ENCODE results near the gene COL21A1. TPM values are rescaled to one million over a fixed set of nuclear protein-coding genes. Genes with fewer than 3 reads are reported as not detected.

The COL21A1 gene
- total RNA-seq, 4 donors from 2014 or later = 5.3 to 47.1 (median 15.6) TPM

- H3K36me3 ChIP-seq = no peaks in the 10 kb centered on the region
- H3K4me1 ChIP-seq = peaks cover 0 to 36% (median 4%) of the 10 kb centered on the region in 3 donors
- H3K27ac ChIP-seq = no peak overlapping the region
- ATAC-seq = no peak
- H3K9me3 ChIP-seq = no peaks in the 10 kb centered on the region
- TF ChIP-seq POLR2AphosphoS5 (IDR thresholded peaks at IDR 0.05) (no peak), CTCF (IDR thresholded peaks at IDR 0.05) (no peak), EP300 (IDR thresholded peaks at IDR 0.05) (no peak), POLR2A (IDR thresholded peaks at IDR 0.05) (no peak)
- no peaks in the 10 kb centered on the region for H3K27me3 ChIP-seq
- H3K4me3 ChIP-seq = no peak overlapping the region
Observed at GRCh38 chr6:56231827-56232226, 15.6 kb downstream of the COL21A1 start.

- Histone ChIP-seq H3K4me1 (peaks cover 0 to 32% (median 4%) of the 10 kb centered on the region in 3 donors), H3K27ac (no peak overlapping the region), H3K27me3 (no peaks in the 10 kb centered on the region), H3K36me3 (no peaks in the 10 kb centered on the region), H3K4me3 (no peak overlapping the region), H3K9me3 (no peaks in the 10 kb centered on the region)
- ATAC-seq = no peak
- WGBS, 2 donors (ENCODE audit: low coverage in 1 of 2) = 47 to 51% methylated on average over 4 of the region's 4 CpGs
- TF ChIP-seq CTCF (IDR thresholded peaks at IDR 0.05) = no peak
- TF ChIP-seq POLR2AphosphoS5 (IDR thresholded peaks at IDR 0.05) = no peak
- TF ChIP-seq POLR2A (IDR thresholded peaks at IDR 0.05) = no peak
- no peak for TF ChIP-seq EP300 (IDR thresholded peaks at IDR 0.05)
Observed at GRCh38 chr6:56230976-56231566, 16.3 kb downstream of the COL21A1 start.

- WGBS, 2 donors (ENCODE audit: low coverage in 1 of 2) = 0 to 63% methylated on average over 1 to 2 of the region's 2 CpGs
- H3K27ac ChIP-seq = no peak overlapping the region
- no peak for TF ChIP-seq POLR2AphosphoS5 (IDR thresholded peaks at IDR 0.05)
- TF ChIP-seq EP300 (IDR thresholded peaks at IDR 0.05) = no peak
- no peak for TF ChIP-seq POLR2A (IDR thresholded peaks at IDR 0.05)
- no peak for TF ChIP-seq CTCF (IDR thresholded peaks at IDR 0.05)
- H3K9me3 ChIP-seq = no peaks in the 10 kb centered on the region
- no peaks in the 10 kb centered on the region for H3K27me3 ChIP-seq
- H3K4me3 ChIP-seq = no peak overlapping the region
- H3K4me1 ChIP-seq = peaks cover 0 to 14% (median 0%) of the 10 kb centered on the region in 3 donors
- ATAC-seq = no peak
- H3K36me3 ChIP-seq = no peaks in the 10 kb centered on the region
Observed at GRCh38 chr6:56227071-56227879, 20.1 kb downstream of the COL21A1 start.

GRCh38 chr6:56223995-56224394 is 23.4 kb downstream of the COL21A1 start:
- Histone ChIP-seq H3K27me3 (no peaks in the 10 kb centered on the region), H3K9me3 (no peaks in the 10 kb centered on the region), H3K36me3 (no peaks in the 10 kb centered on the region), H3K4me1 (no peaks in the 10 kb centered on the region), H3K27ac (no peak overlapping the region), H3K4me3 (no peak overlapping the region)
- ATAC-seq = no peak
- TF ChIP-seq POLR2AphosphoS5 (IDR thresholded peaks at IDR 0.05) (no peak), POLR2A (IDR thresholded peaks at IDR 0.05) (no peak), EP300 (IDR thresholded peaks at IDR 0.05) (no peak), CTCF (IDR thresholded peaks at IDR 0.05) (no peak)
- 40 to 42% methylated on average over 1 of the region's 1 CpG for WGBS, 2 donors (ENCODE audit: low coverage in 1 of 2)

GRCh38 chr6:56222499-56222898 is 24.9 kb downstream of the COL21A1 start:
- H3K36me3 ChIP-seq = no peaks in the 10 kb centered on the region
- H3K9me3 ChIP-seq = no peaks in the 10 kb centered on the region
- H3K27me3 ChIP-seq = no peaks in the 10 kb centered on the region
- no peak overlapping the region for H3K27ac ChIP-seq
- H3K4me3 ChIP-seq = no peak overlapping the region
- no peak for TF ChIP-seq POLR2AphosphoS5 (IDR thresholded peaks at IDR 0.05)
- no peak for TF ChIP-seq POLR2A (IDR thresholded peaks at IDR 0.05)
- TF ChIP-seq EP300 (IDR thresholded peaks at IDR 0.05) = no peak
- TF ChIP-seq CTCF (IDR thresholded peaks at IDR 0.05) = no peak
- no peaks in the 10 kb centered on the region for H3K4me1 ChIP-seq
- ATAC-seq = no peak

Data from gastroesophageal sphincter (tissue), 4 donors.